ENCODE results near the gene SPTLC2. TPM values are rescaled to one million over a fixed set of nuclear protein-coding genes. Genes with fewer than 3 reads are reported as not detected.
A peak's percentile ranks its signal among the peaks of the same experiment; 100 is the strongest.
"Not testable (repeated sequence)": the region's sequence is repeated elsewhere in the genome, so short reads cannot be mapped to it uniquely, and the experiment has no call there.

Gene SPTLC2
- total and polyA plus RNA-seq, 10 donors = 7.0 to 103 (median 69.5) TPM

DNA sequence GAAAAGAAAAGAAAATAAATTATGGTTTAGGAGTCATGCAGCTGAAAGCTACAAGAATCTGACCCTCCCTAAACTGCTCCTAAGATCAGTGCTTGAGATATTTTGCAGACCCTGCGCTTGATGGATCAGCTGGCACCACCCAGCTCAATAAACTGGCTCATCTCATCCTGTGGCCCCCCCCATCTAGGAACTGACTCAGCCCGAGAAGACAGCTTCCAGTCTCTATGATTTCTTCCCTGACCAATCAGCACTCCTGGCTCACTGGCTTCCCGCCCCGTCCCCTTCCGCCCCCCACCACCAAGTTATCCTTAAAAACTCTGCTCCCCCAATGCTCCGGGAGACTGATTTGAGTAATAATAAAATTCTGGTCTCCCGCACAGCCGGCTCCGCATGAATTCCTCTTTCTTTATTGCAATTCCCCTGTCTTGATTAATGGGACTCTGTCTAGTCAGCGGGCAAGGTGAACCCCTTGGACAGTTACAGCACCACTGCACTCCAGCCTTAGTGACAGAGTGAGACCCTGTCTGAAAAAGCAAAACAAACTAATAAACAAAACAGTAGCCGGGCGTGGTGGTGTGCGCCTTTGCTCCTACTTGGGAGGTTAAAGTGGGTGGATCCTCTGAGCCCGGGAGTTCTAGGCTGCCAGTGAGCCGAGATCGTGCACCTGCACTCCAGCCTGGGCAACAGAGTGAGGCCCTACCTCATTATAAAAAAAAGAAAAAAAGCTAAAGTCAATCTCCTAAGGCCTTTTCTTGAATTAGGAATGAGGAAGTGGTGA, 24.5 kb upstream of the SPTLC2 start:
- H3K4me3 ChIP-seq = peak overlapping the region in 7 of 8 donors; percentile 42 to 79 (median 51)
- H3K36me3 ChIP-seq = no peaks in the 10 kb centered on the region
- H3K27me3 ChIP-seq (replicated peaks in 1 of 7) = no peaks in the 10 kb centered on the region
- DNase-seq = no peak
- TF ChIP-seq POLR2A (IDR thresholded peaks at IDR 0.05) = no peak
- TF ChIP-seq POLR2AphosphoS5 (IDR thresholded peaks at IDR 0.05) = no peak
- TF ChIP-seq CTCF (IDR thresholded peaks at IDR 0.05 in 8 of 11, conservative IDR thresholded peaks at IDR 0.05 in 3 of 11) = no peak
- WGBS, 5 donors = 51 to 61% (median 55%) methylated on average over 16 of the region's 16 CpGs
- intact Hi-C loops (cut with DNase I; ENCODE audit: low total_unique reads) = no loop called here
- H3K27ac ChIP-seq = peak overlapping the region; percentile 78 to 96 (median 90)
- H3K9me3 ChIP-seq = peaks cover 0 to 5% (median 0%) of the 10 kb centered on the region in 8 donors
- H3K4me1 ChIP-seq = peaks cover 5 to 33% (median 21%) of the 10 kb centered on the region in 6 donors

GRCh38 chr14:77638771-77639171, 22.3 kb upstream of the SPTLC2 start:
- no peak for DNase-seq
- H3K4me1 ChIP-seq = peaks cover 5 to 33% (median 21%) of the 10 kb centered on the region in 6 donors

DNA sequence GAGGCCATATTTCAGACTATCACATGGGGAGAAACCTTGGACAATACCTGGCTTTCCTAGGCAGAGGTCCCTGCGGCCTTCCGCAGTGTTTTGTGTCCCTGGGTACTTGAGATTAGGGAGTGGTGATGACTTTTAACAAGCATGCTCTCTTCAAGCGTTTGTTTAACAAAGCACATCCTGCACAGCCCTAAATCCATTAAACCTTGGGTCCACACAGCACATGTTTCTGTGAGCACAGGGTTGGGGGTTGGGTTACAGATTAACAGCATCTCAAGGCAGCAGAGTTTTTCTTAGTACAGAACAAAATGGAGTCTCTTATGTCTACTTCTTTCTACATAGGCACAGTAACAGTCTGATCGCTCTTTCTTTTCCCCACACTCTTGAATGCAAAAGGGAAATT, 19.4 kb upstream of the SPTLC2 start:
- H3K4me1 ChIP-seq; DNase-seq; H3K27ac ChIP-seq; H3K27me3 ChIP-seq (replicated peaks in 1 of 7); intact Hi-C loops (cut with DNase I; ENCODE audit: low total_unique reads); H3K4me3 ChIP-seq; H3K36me3 ChIP-seq: not testable (repeated sequence)
- peaks cover 0 to 18% (median 13%) of the 10 kb centered on the region in 8 donors for H3K9me3 ChIP-seq
- WGBS, 5 donors = 81 to 93% (median 87%) methylated on average over 3 to 4 of the region's 4 CpGs

More at GRCh38 chr14:77638771-77639171, 22.3 kb upstream of the SPTLC2 start:
- WGBS, 5 donors = 71 to 91% (median 84%) methylated on average over 2 of the region's 2 CpGs
- no peak overlapping the region for H3K4me3 ChIP-seq
- no peak overlapping the region for H3K27ac ChIP-seq
- no peaks in the 10 kb centered on the region for H3K36me3 ChIP-seq
- no peak for TF ChIP-seq CTCF (IDR thresholded peaks at IDR 0.05 in 8 of 11, conservative IDR thresholded peaks at IDR 0.05 in 3 of 11)
- TF ChIP-seq POLR2A (IDR thresholded peaks at IDR 0.05) = no peak
- TF ChIP-seq POLR2AphosphoS5 (IDR thresholded peaks at IDR 0.05) = no peak
- H3K27me3 ChIP-seq (replicated peaks in 1 of 7) = no peaks in the 10 kb centered on the region
- peaks cover 0 to 13% (median 10%) of the 10 kb centered on the region in 8 donors for H3K9me3 ChIP-seq
- intact Hi-C loops (cut with DNase I; ENCODE audit: low total_unique reads) = no loop called here

DNA sequence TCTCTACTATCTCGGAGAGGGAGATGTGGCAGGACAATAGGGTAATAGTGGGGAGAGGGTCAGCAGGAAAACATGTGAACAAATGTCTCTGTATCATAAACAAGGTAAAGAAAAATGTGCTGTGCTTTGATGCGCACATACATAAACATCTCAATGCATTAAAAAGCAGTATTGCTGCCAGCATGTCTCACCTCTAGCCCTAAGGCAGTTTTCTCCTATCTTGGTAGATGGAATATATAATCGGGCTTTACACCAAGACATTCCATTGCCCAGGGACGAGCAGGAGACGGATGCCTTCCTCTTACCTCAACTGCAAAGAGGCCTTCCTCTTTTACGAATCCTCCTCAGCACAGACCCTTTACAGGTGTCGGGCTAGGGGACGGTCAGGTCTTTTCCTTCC, 19.0 kb upstream of the SPTLC2 start:
- H3K27ac ChIP-seq; H3K4me1 ChIP-seq; H3K27me3 ChIP-seq (replicated peaks in 1 of 7); DNase-seq; H3K4me3 ChIP-seq; H3K36me3 ChIP-seq; intact Hi-C loops (cut with DNase I; ENCODE audit: low total_unique reads): not testable (repeated sequence)
- peaks cover 0 to 18% (median 13%) of the 10 kb centered on the region in 8 donors for H3K9me3 ChIP-seq
- WGBS, 5 donors = 85 to 91% (median 88%) methylated on average over 8 of the region's 8 CpGs

- intact Hi-C loops (cut with DNase I; ENCODE audit: low total_unique reads) = no loop called here
- H3K9me3 ChIP-seq = peaks cover 0 to 30% (median 17%) of the 10 kb centered on the region in 8 donors
- H3K36me3 ChIP-seq = no peaks in the 10 kb centered on the region
- H3K4me3 ChIP-seq = no peak overlapping the region
- H3K4me1 ChIP-seq = no peaks in the 10 kb centered on the region
- H3K27ac ChIP-seq = no peak overlapping the region
- TF ChIP-seq POLR2A (IDR thresholded peaks at IDR 0.05) (no peak), CTCF (IDR thresholded peaks at IDR 0.05 in 8 of 11, conservative IDR thresholded peaks at IDR 0.05 in 3 of 11) (no peak), POLR2AphosphoS5 (IDR thresholded peaks at IDR 0.05) (no peak)
- no peak for DNase-seq
- no peaks in the 10 kb centered on the region for H3K27me3 ChIP-seq (replicated peaks in 1 of 7)
- WGBS, 5 donors = 68 to 97% (median 92%) methylated on average over 2 of the region's 2 CpGs
Measured at GRCh38 chr14:77630111-77630510, 13.7 kb upstream of the SPTLC2 start.

Data from spleen (tissue), 11 donors.